Cardiac muscle cell (in vitro differentiated cells and primary cell): ENCODE data around the gene CDH19. TPM values are rescaled to one million over a fixed set of nuclear protein-coding genes. Genes with fewer than 3 reads are reported as not detected.

Source experiments
- DNase-seq, 2 donors: peaks; one replicate each; pipeline versions ENCODE4 v3.0.0 to v3.0.0-alpha.2; 2010 to 2017; ENCODE audit warnings: low read depth in 1 of 2, low spot score in 1 of 2
- H3K27ac ChIP-seq: fragments of 200-600 bp; sonication (generic); 2 replicates; pipeline ENCODE4 v1.5.1; 2016
- H3K27me3 ChIP-seq: fragments of 200-600 bp; sonication (generic); 2 replicates; pipeline ENCODE4 v1.6.0; 2016; ENCODE audit warnings: control low read depth
- H3K36me3 ChIP-seq: fragments of 200-600 bp; sonication (generic); 2 replicates; pipeline ENCODE4 v1.5.1; 2016; ENCODE audit warnings: control low read depth
- H3K4me1 ChIP-seq: fragments of 200-600 bp; sonication (generic); 2 replicates; pipeline ENCODE4 v1.8.1; 2017; ENCODE audit warnings: low read depth, mild to moderate bottlenecking, mixed run types
- H3K4me3 ChIP-seq: fragments of 200-600 bp; sonication (generic); 2 replicates; pipeline ENCODE4 v1.5.1; 2016; ENCODE audit warnings: mild to moderate bottlenecking
- H3K9me3 ChIP-seq: fragments of 200-600 bp; sonication (generic); 2 replicates; pipeline ENCODE4 v1.5.1; 2017; ENCODE audit warnings: low read depth, mild to moderate bottlenecking, control low read depth
- polyA plus RNA-seq: library from polyadenylated mRNA; unstranded; fragments of >200 nt; fragmentation: Nextera tagmentation; extraction: Ambion mirVana; gene quantifications from 2 replicates; pipeline ENCODE4 v1.2.1, GENCODE V29; 2016
- total RNA-seq: library from RNA; depleted of rRNA; stranded (reverse); fragments of >200 nt; gene quantifications from 2 replicates; pipeline ENCODE4 v1.2.3, GENCODE V29; 2016
- TF ChIP-seq, protein P1 (sequence below): IDR thresholded peaks from 2 replicates; pipeline ENCODE4 v1.5.1; 2012; ENCODE audit warnings: low read depth, mild to moderate bottlenecking, low read length

The CDH19 gene
- total and polyA plus RNA-seq, 2 experiments from 2014 or later, result not detected

GRCh38 chr18:66566616-66567015 lies 37.3 kb downstream of the CDH19 start:
- H3K4me1 ChIP-seq, result no peaks in the 10 kb centered on the region
- DNase-seq, result no peak
- no peaks in the 10 kb centered on the region for H3K36me3 ChIP-seq
- no peak overlapping the region for H3K4me3 ChIP-seq
- H3K27ac ChIP-seq, result no peak overlapping the region
- no peaks in the 10 kb centered on the region for H3K27me3 ChIP-seq
- H3K9me3 ChIP-seq, result no peaks in the 10 kb centered on the region
- TF ChIP-seq, protein P1, sequence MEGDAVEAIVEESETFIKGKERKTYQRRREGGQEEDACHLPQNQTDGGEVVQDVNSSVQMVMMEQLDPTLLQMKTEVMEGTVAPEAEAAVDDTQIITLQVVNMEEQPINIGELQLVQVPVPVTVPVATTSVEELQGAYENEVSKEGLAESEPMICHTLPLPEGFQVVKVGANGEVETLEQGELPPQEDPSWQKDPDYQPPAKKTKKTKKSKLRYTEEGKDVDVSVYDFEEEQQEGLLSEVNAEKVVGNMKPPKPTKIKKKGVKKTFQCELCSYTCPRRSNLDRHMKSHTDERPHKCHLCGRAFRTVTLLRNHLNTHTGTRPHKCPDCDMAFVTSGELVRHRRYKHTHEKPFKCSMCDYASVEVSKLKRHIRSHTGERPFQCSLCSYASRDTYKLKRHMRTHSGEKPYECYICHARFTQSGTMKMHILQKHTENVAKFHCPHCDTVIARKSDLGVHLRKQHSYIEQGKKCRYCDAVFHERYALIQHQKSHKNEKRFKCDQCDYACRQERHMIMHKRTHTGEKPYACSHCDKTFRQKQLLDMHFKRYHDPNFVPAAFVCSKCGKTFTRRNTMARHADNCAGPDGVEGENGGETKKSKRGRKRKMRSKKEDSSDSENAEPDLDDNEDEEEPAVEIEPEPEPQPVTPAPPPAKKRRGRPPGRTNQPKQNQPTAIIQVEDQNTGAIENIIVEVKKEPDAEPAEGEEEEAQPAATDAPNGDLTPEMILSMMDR, result no peak

DNA sequence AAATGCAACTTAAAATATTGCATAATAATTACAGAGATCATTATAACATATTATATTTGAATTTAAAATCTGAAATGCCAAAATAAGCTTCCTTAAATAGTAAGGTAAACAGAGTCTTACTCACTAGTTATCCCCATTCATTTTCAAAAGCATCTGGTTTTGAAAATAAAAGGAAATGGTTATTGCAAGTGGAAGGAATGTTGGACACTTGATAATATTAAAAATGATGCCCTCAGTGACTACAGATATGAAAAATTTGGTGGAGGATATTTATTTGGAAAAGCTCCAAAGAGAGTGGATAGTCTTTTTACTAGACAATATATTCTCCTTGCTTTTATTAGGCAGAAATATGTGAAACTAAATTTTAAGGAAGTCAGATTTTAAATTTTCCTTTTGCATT lies 39.7 kb downstream of the CDH19 start:
- Histone ChIP-seq H3K4me1 (no peaks in the 10 kb centered on the region), H3K27ac (no peak overlapping the region), H3K27me3 (no peaks in the 10 kb centered on the region), H3K9me3 (no peaks in the 10 kb centered on the region), H3K36me3 (no peaks in the 10 kb centered on the region), H3K4me3 (no peak overlapping the region)
- DNase-seq, result no peak
- TF ChIP-seq, protein P1, result no peak

DNA sequence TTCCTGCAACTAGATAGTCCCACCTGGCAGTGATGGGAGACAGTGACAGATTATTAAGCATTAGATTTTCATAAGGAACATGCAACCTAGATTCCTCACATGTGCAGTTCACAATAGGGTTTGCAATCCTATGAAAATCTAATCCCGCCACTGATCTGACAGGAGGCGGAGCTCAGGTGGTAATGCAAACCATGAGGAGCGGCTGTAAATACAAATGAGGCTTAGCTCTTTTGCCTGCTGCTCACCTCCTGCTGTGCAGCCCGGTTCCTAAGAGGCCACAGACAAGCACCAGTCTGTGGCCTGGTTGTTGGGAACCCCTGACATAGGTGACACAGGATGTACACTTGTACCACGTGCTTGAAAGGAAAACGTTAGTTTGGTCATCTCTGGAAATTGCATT lies 41.6 kb downstream of the CDH19 start:
- no peaks in the 10 kb centered on the region for H3K36me3 ChIP-seq
- H3K4me3 ChIP-seq, result no peak overlapping the region
- no peaks in the 10 kb centered on the region for H3K9me3 ChIP-seq
- H3K27me3 ChIP-seq, result no peaks in the 10 kb centered on the region
- no peak for DNase-seq
- H3K4me1 ChIP-seq, result no peaks in the 10 kb centered on the region
- TF ChIP-seq, protein P1, result no peak
- H3K27ac ChIP-seq, result no peak overlapping the region

- Histone ChIP-seq H3K4me3 (no peak overlapping the region), H3K27ac (no peak overlapping the region), H3K4me1 (no peaks in the 10 kb centered on the region), H3K36me3 (no peaks in the 10 kb centered on the region), H3K9me3 (no peaks in the 10 kb centered on the region), H3K27me3 (no peaks in the 10 kb centered on the region)
- DNase-seq, result peak; percentile 36 to 46
- TF ChIP-seq, protein P1, result peak; percentile 43
These were observed 43.8 kb downstream of the CDH19 start for GRCh38 chr18:66560094-66560493.

DNA sequence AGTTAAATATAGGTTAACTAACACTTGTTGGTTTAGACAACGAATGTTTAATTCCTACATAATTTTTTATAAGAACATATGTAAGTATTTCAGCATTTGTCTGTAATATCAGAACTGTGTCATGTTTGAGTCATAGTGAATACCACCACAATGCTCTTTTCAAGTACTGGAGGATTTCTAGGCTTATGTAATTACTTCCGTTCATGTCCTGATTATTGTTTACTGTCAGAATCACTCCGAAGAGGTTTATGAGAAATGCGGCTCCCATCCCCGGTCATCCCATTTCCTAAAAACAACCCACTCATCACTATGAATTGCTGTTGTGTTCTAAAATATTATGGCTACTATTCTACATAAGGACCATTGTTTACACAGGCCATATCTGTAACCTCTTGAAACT lies 45.1 kb downstream of the CDH19 start:
- peak in 1 of 2 donors; percentile 36 for DNase-seq
- H3K27ac ChIP-seq, result no peak overlapping the region
- H3K27me3 ChIP-seq, result no peaks in the 10 kb centered on the region
- TF ChIP-seq, protein P1, result no peak
- H3K4me1 ChIP-seq, result no peaks in the 10 kb centered on the region
- no peak overlapping the region for H3K4me3 ChIP-seq
- H3K9me3 ChIP-seq, result no peaks in the 10 kb centered on the region
- H3K36me3 ChIP-seq, result no peaks in the 10 kb centered on the region

- no peak overlapping the region for H3K27ac ChIP-seq
- no peaks in the 10 kb centered on the region for H3K9me3 ChIP-seq
- no peak for DNase-seq
- H3K36me3 ChIP-seq, result no peaks in the 10 kb centered on the region
- H3K4me3 ChIP-seq, result no peak overlapping the region
- TF ChIP-seq, protein P1, result no peak
- H3K27me3 ChIP-seq, result no peaks in the 10 kb centered on the region
- no peaks in the 10 kb centered on the region for H3K4me1 ChIP-seq
These were observed 46.8 kb downstream of the CDH19 start for GRCh38 chr18:66557091-66557490.
